Epithelial cell of esophagus (primary cell): Measurements from ENCODE around the gene FCN2.

Source experiments
- DNase-seq: peaks from one replicate; pipeline ENCODE4 v3.0.0; 2010; ENCODE audit warnings: low read depth
- H3K4me3 ChIP-seq: 2 replicates; pipeline ENCODE4 v1.5.1; 2011; ENCODE audit warnings: mild to moderate bottlenecking, low read length, control low read depth
- CTCF ChIP-seq: IDR thresholded peaks from 2 replicates; pipeline ENCODE4 v1.5.1; 2011; ENCODE audit warnings: low read depth, mild to moderate bottlenecking, low read length, control low read depth, inconsistent platforms; ENCODE audit not compliant: insufficient read depth; ENCODE audit errors: missing control alignments

The FCN2 gene

GRCh38 chr9:134835448-134835847 is 45.2 kb upstream of the FCN2 start:
- TF ChIP-seq CTCF: no peak
- no peak for DNase-seq
- H3K4me3 ChIP-seq: no peak overlapping the region

GRCh38 chr9:134835987-134836386 is 44.6 kb upstream of the FCN2 start:
- TF ChIP-seq CTCF: no peak
- DNase-seq: no peak
- H3K4me3 ChIP-seq: no peak overlapping the region

- no peak overlapping the region for H3K4me3 ChIP-seq
- no peak for DNase-seq
- no peak for TF ChIP-seq CTCF
Observed at GRCh38 chr9:134836406-134836970, 44.1 kb upstream of the FCN2 start.

GRCh38 chr9:134837529-134837928 is 43.1 kb upstream of the FCN2 start:
- no peak for DNase-seq
- no peak overlapping the region for H3K4me3 ChIP-seq
- no peak for TF ChIP-seq CTCF

GRCh38 chr9:134838651-134839454 is 41.8 kb upstream of the FCN2 start:
- no peak overlapping the region for H3K4me3 ChIP-seq
- TF ChIP-seq CTCF: no peak
- no peak for DNase-seq

GRCh38 chr9:134839455-134840125 is 41.0 kb upstream of the FCN2 start:
- no peak for TF ChIP-seq CTCF
- no peak overlapping the region for H3K4me3 ChIP-seq

GRCh38 chr9:134840511-134840910 is 40.1 kb upstream of the FCN2 start:
- H3K4me3 ChIP-seq: no peak overlapping the region
- no peak for DNase-seq
- TF ChIP-seq CTCF: no peak

More at GRCh38 chr9:134839455-134840125, 41.0 kb upstream of the FCN2 start:
- DNase-seq: no peak
